HG03442 (cell line): ENCODE measurements around the gene LHPP.

Source experiments
- ATAC-seq: cut with Tn5 transposase; IDR thresholded peaks from one replicate; pipeline ENCODE4 v1.9.1; 2021; ENCODE audit warnings: mild to moderate bottlenecking, moderate library complexity; ENCODE audit not compliant: unreplicated experiment

Gene LHPP

GRCh38 chr10:124590216-124591122, 128.8 kb downstream of the LHPP start:
- no peak for ATAC-seq

- ATAC-seq, result no peak
Measured at GRCh38 chr10:124591123-124591495, 129.5 kb downstream of the LHPP start.

- ATAC-seq, result no peak
Measured at GRCh38 chr10:124592101-124592500, 130.5 kb downstream of the LHPP start.

- no peak for ATAC-seq
Measured at GRCh38 chr10:124592736-124593430, 131.3 kb downstream of the LHPP start.

GRCh38 chr10:124593431-124593985, 131.9 kb downstream of the LHPP start:
- ATAC-seq, result no peak

- no peak for ATAC-seq
Measured at GRCh38 chr10:124594240-124594639, 132.6 kb downstream of the LHPP start.

- ATAC-seq, result no peak
Measured at GRCh38 chr10:124595143-124595883, 133.7 kb downstream of the LHPP start.

GRCh38 chr10:124596116-124596785, 134.6 kb downstream of the LHPP start:
- ATAC-seq, result no peak

- ATAC-seq, result no peak
Measured at GRCh38 chr10:124596962-124597845, 135.6 kb downstream of the LHPP start.

- no peak for ATAC-seq
Measured at GRCh38 chr10:124597846-124598165, 136.2 kb downstream of the LHPP start.

GRCh38 chr10:124598196-124598595, 136.6 kb downstream of the LHPP start:
- ATAC-seq, result no peak

GRCh38 chr10:124598773-124599587, 137.4 kb downstream of the LHPP start:
- no peak for ATAC-seq

GRCh38 chr10:124599588-124600050, 138.0 kb downstream of the LHPP start:
- ATAC-seq, result no peak

- no peak for ATAC-seq
Measured at GRCh38 chr10:124600051-124600880, 138.6 kb downstream of the LHPP start.

GRCh38 chr10:124601016-124601415, 139.4 kb downstream of the LHPP start:
- ATAC-seq, result no peak

- ATAC-seq, result peak; percentile 33
Measured at GRCh38 chr10:124601431-124602120, 140.0 kb downstream of the LHPP start.

GRCh38 chr10:124602121-124602561, 140.5 kb downstream of the LHPP start:
- no peak for ATAC-seq
